Type B pancreatic cell (in vitro differentiated cells): Measurements from ENCODE around the gene ASIC4. TPM values are rescaled to one million over a fixed set of nuclear protein-coding genes. Genes with fewer than 3 reads are reported as not detected.

Source experiments
- DNase-seq: peaks from one replicate; pipeline ENCODE4 v3.0.0; 2021; ENCODE audit warnings: mixed read lengths; ENCODE audit not compliant: unreplicated experiment; ENCODE audit errors: extremely low spot score
- H3K27ac Mint-ChIP-seq: 2 replicates; pipeline ENCODE4 v1.8.0; 2021; ENCODE audit warnings: mild to moderate bottlenecking, mixed read lengths
- H3K27me3 Mint-ChIP-seq: 2 replicates; pipeline ENCODE4 v1.8.0; 2021; ENCODE audit warnings: mixed read lengths
- H3K36me3 Mint-ChIP-seq: 2 replicates; pipeline ENCODE4 v1.8.0; 2021; ENCODE audit warnings: mixed read lengths
- H3K4me1 Mint-ChIP-seq: one replicate; pipeline ENCODE4 v1.8.0; 2021; ENCODE audit warnings: mixed read lengths; ENCODE audit not compliant: unreplicated experiment
- H3K4me3 Mint-ChIP-seq: 2 replicates; pipeline ENCODE4 v1.8.0; 2021; ENCODE audit warnings: mild to moderate bottlenecking, mixed read lengths
- H3K9me3 Mint-ChIP-seq: 2 replicates; pipeline ENCODE4 v1.8.0; 2021; ENCODE audit warnings: mixed read lengths
- total RNA-seq: library from RNA; stranded (reverse); gene quantifications from 2 replicates; pipeline ENCODE4 v1.2.1, GENCODE V29; 2021; ENCODE audit warnings: low replicate concordance
- TF ChIP-seq, protein P1 (sequence below): fragments of 200-600 bp; sonication (generic); conservative IDR thresholded peaks from 2 replicates; pipeline ENCODE4 v1.5.0; 2021; ENCODE audit warnings: antibody characterized with exemption, mild to moderate bottlenecking

The ASIC4 gene
- total RNA-seq, 1 donor from 2014 or later = 0.99 TPM

DNA sequence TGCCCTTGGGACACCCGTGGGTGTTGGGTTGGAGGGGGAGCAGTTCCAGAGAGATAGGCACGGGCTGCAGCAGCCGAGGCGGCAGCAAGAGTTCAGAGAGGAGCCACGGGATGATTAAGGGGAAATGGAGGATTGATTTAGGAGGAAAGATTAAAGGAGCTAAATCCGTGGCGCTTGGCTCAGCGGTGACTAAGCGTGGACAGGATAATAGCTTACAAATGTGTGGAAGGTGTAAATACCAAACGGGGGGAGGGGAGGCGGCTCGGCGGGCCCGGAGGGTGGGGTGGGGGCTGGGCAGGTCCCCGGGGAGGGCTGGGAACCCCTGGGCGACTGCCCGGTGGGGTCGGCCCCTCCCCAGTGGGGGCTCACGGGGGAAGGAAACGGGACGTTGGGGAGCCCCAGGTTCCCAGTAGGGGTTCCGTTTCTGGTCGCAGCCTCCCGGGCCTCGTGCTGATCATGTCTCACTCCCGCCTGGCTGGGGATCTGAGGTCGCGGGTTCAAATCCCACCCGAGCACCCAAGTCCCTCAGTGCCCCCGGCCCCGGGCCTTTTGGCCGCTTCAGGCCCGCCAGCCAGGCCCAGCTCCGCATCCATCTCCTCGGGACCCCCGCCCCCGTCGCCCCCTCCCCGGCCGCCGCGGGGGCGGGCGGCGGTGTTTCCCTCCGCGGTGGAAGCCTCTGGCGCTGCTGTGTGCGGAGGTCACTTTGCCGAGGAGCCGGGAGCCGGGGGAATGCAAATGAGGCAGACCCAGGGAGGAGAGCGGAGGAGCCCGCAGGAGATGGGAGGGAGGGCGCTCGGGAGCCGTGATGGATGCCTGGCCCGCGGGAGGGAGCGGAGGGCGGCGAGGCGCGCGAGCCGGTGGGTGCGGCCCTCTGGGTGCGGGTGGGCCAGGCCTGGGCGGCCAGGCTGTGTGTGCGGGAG lies 8.1 kb downstream of the ASIC4 start:
- Mint-ChIP-seq H3K9me3 (no peaks in the 10 kb centered on the region), H3K4me1 (peaks cover 62% of the 10 kb centered on the region), H3K4me3 (peak overlapping the region; percentile 79), H3K27ac (peak overlapping the region; percentile 11), H3K36me3 (no peaks in the 10 kb centered on the region), H3K27me3 (peaks cover 69% of the 10 kb centered on the region)
- no peak for DNase-seq
- TF ChIP-seq, protein P1, sequence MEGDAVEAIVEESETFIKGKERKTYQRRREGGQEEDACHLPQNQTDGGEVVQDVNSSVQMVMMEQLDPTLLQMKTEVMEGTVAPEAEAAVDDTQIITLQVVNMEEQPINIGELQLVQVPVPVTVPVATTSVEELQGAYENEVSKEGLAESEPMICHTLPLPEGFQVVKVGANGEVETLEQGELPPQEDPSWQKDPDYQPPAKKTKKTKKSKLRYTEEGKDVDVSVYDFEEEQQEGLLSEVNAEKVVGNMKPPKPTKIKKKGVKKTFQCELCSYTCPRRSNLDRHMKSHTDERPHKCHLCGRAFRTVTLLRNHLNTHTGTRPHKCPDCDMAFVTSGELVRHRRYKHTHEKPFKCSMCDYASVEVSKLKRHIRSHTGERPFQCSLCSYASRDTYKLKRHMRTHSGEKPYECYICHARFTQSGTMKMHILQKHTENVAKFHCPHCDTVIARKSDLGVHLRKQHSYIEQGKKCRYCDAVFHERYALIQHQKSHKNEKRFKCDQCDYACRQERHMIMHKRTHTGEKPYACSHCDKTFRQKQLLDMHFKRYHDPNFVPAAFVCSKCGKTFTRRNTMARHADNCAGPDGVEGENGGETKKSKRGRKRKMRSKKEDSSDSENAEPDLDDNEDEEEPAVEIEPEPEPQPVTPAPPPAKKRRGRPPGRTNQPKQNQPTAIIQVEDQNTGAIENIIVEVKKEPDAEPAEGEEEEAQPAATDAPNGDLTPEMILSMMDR = no peak

DNA sequence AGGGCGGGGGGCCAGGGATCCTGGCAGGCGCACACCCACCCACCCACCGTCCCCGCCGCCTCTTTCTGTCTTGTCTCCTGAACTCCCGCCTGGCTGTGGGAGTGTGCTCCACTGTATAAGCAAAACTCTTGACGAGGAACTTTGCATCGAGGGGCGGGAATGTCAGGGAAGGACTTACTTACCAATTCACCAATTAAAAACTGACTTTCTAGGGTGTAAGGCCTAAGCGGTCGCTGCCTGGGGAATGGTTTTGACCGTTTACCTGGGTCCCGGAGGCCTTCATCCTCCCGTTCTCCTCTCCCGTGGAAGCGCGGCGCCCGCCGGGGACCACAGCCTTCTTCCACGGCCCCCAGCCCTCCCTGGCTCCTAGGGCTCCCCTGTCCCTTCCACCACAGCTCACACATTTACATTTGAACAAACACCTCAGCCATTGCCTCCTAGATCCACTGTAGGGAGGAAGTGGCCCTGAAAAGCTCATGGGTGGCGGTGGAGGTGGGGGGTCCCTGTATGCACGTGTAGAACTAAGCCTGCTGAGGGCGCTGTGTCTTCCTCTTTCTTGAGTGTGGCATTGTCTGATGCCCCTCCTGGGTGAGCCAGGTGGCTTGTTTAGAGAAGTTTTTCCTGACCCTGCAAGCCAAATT lies 8.9 kb downstream of the ASIC4 start:
- peaks cover 60% of the 10 kb centered on the region for H3K4me1 Mint-ChIP-seq
- H3K9me3 Mint-ChIP-seq = no peaks in the 10 kb centered on the region
- TF ChIP-seq, protein P1 = peak; percentile 26
- no peaks in the 10 kb centered on the region for H3K36me3 Mint-ChIP-seq
- peak overlapping the region; percentile 51 for H3K4me3 Mint-ChIP-seq
- no peak for DNase-seq
- peaks cover 69% of the 10 kb centered on the region for H3K27me3 Mint-ChIP-seq
- no peak overlapping the region for H3K27ac Mint-ChIP-seq

DNA sequence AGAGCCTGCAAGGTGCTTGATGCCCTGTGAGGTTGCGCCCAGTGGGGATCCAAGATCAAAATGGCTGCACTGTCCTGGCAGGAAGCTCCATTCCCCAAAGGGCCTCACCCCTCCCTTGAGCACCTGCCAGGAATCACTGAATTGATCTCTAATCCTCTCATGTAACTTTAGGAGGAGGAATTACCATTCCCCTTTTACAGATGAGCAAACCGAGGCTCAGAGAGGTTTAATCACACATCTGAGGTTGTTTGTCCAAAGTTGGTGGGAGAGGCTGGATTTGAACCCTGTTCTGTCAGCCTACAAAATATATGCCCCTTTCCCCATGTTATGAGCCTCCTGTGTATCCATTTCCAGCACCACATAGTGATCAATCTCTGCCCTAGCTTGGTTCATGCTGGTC lies 10.5 kb downstream of the ASIC4 start:
- no peak overlapping the region for H3K27ac Mint-ChIP-seq
- no peaks in the 10 kb centered on the region for H3K9me3 Mint-ChIP-seq
- H3K4me3 Mint-ChIP-seq = no peak overlapping the region
- H3K4me1 Mint-ChIP-seq = peaks cover 57% of the 10 kb centered on the region
- DNase-seq = no peak
- TF ChIP-seq, protein P1 = no peak
- peaks cover 73% of the 10 kb centered on the region for H3K27me3 Mint-ChIP-seq
- H3K36me3 Mint-ChIP-seq = no peaks in the 10 kb centered on the region

DNA sequence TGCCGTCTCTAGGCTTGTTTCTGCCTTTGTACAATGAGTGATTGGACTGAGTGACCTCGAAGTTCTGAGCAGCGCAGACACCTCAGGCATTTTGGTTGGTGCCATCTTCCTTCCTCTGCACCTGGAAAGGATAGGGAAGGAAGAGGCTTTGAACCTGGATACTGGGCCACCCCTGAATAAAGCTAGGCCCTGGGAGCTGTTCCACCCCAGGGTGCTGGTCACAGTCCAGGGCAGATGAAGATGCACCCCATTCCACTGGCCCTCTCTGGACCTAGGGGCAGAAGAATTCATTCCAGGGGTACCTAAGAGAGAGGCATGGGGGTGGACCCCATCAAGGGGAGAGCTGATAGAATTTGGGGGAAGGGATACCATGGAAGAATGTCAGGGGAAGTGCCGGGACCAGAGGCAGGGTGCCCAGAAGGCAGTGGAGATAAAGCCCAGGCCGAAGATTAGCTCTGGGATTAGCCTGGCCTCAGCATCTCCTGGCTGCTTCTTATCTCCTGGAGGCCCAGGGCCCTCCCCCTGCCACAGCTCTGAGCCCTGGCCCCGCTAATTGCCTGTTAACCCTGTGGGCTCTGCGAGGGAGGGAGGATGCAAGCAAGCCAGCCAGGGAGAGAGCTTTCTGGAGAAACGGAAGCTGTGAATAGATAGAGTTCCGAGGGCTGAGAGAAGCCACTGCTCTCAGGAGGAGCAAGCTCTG lies 11.4 kb downstream of the ASIC4 start:
- Mint-ChIP-seq H3K4me1 (peaks cover 51% of the 10 kb centered on the region), H3K27ac (peak overlapping the region; percentile 49), H3K4me3 (peak overlapping the region; percentile 57), H3K27me3 (peaks cover 75% of the 10 kb centered on the region), H3K36me3 (no peaks in the 10 kb centered on the region), H3K9me3 (no peaks in the 10 kb centered on the region)
- no peak for DNase-seq
- TF ChIP-seq, protein P1 = no peak

DNA sequence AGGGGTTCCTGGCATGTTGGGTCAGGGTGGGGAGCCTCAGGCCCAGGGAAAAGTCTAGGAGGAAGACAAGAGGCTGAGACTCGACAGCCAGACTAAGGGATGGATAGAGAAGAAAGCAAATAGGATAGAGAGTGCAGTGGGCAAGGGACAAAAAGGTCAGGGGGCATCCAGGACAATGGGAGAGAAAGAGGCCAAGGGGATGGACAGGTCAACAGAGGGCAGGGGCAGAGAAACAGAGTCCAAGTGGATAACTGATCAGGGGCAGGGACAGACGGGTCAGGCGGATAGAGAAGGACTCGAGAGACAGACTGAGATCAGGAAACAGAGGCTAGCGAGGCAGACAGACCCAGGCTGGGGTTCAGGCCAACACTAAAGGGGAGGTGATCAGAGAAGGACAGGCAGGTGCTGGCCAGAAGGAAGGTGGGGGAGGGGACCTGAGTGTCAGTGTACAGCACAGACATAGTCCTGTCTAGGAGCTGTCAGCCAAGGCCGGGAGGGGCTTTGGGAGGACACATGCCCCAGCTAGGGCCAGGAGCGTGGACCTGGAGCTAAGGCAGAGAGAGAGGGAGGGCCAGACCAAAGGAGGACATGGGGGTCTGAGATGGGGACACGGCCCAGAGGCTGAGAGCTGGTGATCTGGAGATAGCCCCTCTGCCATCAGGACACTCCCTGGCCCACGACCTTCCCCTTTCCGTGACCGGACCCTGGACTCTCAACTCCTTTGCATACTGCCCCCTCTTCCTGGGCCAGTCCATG lies 12.2 kb downstream of the ASIC4 start:
- H3K4me1 Mint-ChIP-seq = peaks cover 44% of the 10 kb centered on the region
- TF ChIP-seq, protein P1 = no peak
- H3K27me3 Mint-ChIP-seq = peaks cover 77% of the 10 kb centered on the region
- no peaks in the 10 kb centered on the region for H3K9me3 Mint-ChIP-seq
- H3K4me3 Mint-ChIP-seq = peak overlapping the region; percentile 57
- no peak for DNase-seq
- no peaks in the 10 kb centered on the region for H3K36me3 Mint-ChIP-seq
- peak overlapping the region; percentile 49 for H3K27ac Mint-ChIP-seq
